Measurements from ENCODE around the gene PCDH9.

DNA sequence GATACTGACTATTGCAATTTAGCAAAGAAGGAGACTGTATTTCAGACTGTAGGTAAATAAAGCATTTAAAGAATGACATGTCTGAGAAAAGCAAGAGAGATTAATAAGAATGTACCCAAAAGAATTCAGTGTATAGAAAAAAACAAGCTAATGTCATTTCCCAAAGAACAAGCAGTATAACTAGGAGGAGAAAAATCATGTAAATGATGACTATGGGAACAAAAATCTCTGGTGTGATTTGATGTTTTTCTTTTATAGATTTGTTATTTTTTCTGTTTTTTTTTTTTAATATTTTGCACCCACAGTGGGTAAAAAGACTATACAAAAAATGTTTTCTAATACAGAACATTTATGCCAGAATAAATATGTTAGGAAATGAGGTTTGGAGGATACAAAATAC, 801.0 kb downstream of the PCDH9 start:
- no peak for TF ChIP-seq YY1 (IDR thresholded peaks at IDR 0.05; ENCODE audit: insufficient read depth, insufficient read length)
- TF ChIP-seq SUZ12 (IDR thresholded peaks at IDR 0.05; ENCODE audit: extremely low read depth, insufficient read depth, insufficient read length): no peak
- TF ChIP-seq ZNF274 (IDR thresholded peaks at IDR 0.05; ENCODE audit: low read depth, low read length): no peak

All from NT2/D1 (cell line).